ENCODE results near the gene RASL11A. TPM values are rescaled to one million over a fixed set of nuclear protein-coding genes. Genes with fewer than 3 reads are reported as not detected.

Gene RASL11A
- total RNA-seq: 2.3 and 3.1 TPM in 2 replicates

GRCh38 chr13:27270594-27271520 is at the start of gene RASL11A:
Gene RASL11A (plus strand): TSS chr13:27270830. CDS start chr13:27270945, 115 bp downstream.

GRCh38 chr13:27251166-27252091 is 19.2 kb upstream of the RASL11A start, which contains the start of gene RPL21:
Gene RPL21 (plus strand): TSS chr13:27251558. CDS start chr13:27253777, 2,219 bp downstream.

Small RNA genes lying within 50 kb of the gene (small RNA-seq; reads per million reads assigned to genes)
- not detected for gene SNORA27
- gene SNORD102: not detected

Other genes with a start within 250 kb of the RASL11A start
- gene USP12, start 99.0 kb upstream of the RASL11A start, total RNA-seq: 30.4 and 46.2 TPM in 2 replicates
- 593 and 779 TPM in 2 replicates for gene RPL21, start 19.3 kb upstream of the RASL11A start, total RNA-seq
- gene GTF3A, start 153.8 kb downstream of the RASL11A start, total RNA-seq: 102 and 104 TPM in 2 replicates
- gene MTIF3, start 179.7 kb downstream of the RASL11A start, total RNA-seq: 39.5 and 52.8 TPM in 2 replicates

Measured in vein endothelial cell (primary cell).